Measurements from ENCODE around the gene NET1.

GRCh38 chr10:5461203-5461588 is 48.8 kb downstream of the NET1 start:
- TF ChIP-seq FOXP2 (optimal IDR thresholded peaks at IDR 0.05; ENCODE audit: control extremely low read depth, extremely low read length, insufficient read depth) = no peak
- TF ChIP-seq EZH2 (IDR thresholded peaks at IDR 0.05) = no peak
